AG10803 (cell line): ENCODE results near the gene MTRF1L.

Experiments
- DNase-seq: peaks from one replicate; pipeline ENCODE4 v3.0.0; 2010; ENCODE audit warnings: low read depth
- H3K4me3 ChIP-seq: 2 replicates; pipeline ENCODE4 v1.5.1; 2011; ENCODE audit warnings: mild to moderate bottlenecking, low read length, control low read depth
- CTCF ChIP-seq: conservative IDR thresholded peaks from 2 replicates; pipeline ENCODE4 v1.5.1; 2011; ENCODE audit warnings: mild to moderate bottlenecking, low read length, control low read depth, inconsistent platforms

Gene MTRF1L

GRCh38 chr6:152959333-152959732, 43.2 kb downstream of the MTRF1L start:
- no peak for DNase-seq
- TF ChIP-seq CTCF = no peak
- no peak overlapping the region for H3K4me3 ChIP-seq

- no peak for TF ChIP-seq CTCF
- DNase-seq = no peak
- H3K4me3 ChIP-seq = no peak overlapping the region
Measured at GRCh38 chr6:152957796-152958195, 44.7 kb downstream of the MTRF1L start.

DNA sequence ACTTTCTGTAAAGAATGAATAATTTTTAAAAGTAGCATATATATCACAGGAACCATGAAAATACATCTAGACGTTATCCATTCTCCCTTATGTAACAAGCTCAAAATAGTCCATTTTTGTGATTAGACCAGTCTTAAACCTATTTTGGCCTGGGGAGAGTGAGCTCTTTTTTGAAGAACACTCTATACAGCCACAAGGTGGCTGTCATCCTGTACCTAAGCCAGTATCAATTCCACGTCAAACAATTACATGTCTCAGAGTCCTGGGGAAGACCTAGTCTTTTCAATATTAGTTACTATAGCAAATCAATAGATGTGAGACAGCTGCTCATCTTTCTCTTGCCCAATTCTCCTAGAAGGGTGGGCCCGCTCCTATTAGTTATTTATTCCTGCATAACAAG, 48.1 kb downstream of the MTRF1L start:
- H3K4me3 ChIP-seq = no peak overlapping the region
- DNase-seq = no peak
- peak; percentile 11; the same call in 1 of the 2 replicates for TF ChIP-seq CTCF

- peak; percentile 82 for TF ChIP-seq CTCF
- peak overlapping the region; percentile 20 for H3K4me3 ChIP-seq
- peak; percentile 56 for DNase-seq
Measured at GRCh38 chr6:152952866-152953509, 49.5 kb downstream of the MTRF1L start.

- DNase-seq = peak; percentile 15
- H3K4me3 ChIP-seq = no peak overlapping the region
- no peak for TF ChIP-seq CTCF
Measured at GRCh38 chr6:152952045-152952444, 50.5 kb downstream of the MTRF1L start.

GRCh38 chr6:152950240-152950639, 52.3 kb downstream of the MTRF1L start:
- no peak for TF ChIP-seq CTCF
- DNase-seq = no peak
- H3K4me3 ChIP-seq = no peak overlapping the region

- H3K4me3 ChIP-seq = peak overlapping the region; percentile 19
- peak; percentile 48 for DNase-seq
- peak; percentile 76 for TF ChIP-seq CTCF
Measured at GRCh38 chr6:152948150-152948768, 54.2 kb downstream of the MTRF1L start.
